Measurements from ENCODE around the gene TMOD2.

GRCh38 chr15:51737522-51738305 is 13.7 kb upstream of the TMOD2 start, which contains the start of gene LYSMD2:
- TF ChIP-seq CTCF (IDR thresholded peaks at IDR 0.05; ENCODE audit: low read length) (no peak), EZH2 (optimal IDR thresholded peaks at IDR 0.05; ENCODE audit: low read depth, low read length) (no peak)

All from MM.1S (cell line).